ENCODE data around the gene KAZN. TPM values are rescaled to one million over a fixed set of nuclear protein-coding genes. Genes with fewer than 3 reads are reported as not detected.

Gene KAZN
- total RNA-seq, 1 donor from 2014 or later, result 9.4 TPM

DNA sequence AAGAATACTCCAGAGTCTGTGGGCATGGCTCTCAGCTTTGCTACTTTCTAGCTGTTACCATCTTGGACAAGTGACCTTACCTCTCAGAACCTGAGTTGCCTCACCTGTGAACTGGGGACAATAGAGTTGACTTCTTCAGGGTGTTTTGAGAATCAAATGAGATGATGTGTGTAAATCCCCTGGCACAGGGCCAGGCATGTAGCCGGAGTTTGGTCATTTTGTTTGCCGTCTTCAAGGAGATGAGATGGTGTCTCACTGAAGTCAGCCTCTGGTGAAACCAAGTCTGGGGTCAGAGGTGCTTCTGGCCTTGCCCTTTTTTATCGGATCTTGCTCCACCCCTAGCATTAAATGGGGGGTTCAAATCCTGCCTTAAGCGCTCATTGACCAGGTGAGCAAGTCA lies 405.9 kb downstream of the KAZN start:
- Histone ChIP-seq H3K9ac (ENCODE audit: low read length) (no peak overlapping the region), H3K4me2 (ENCODE audit: low read length) (no peak overlapping the region), H3K27ac (ENCODE audit: low read depth, low read length) (no peak overlapping the region), H4K20me1 (ENCODE audit: insufficient read depth, low read length) (peaks cover 10% of the 10 kb centered on the region), H3K4me3 (ENCODE audit: insufficient read depth, low read depth, low read length) (no peak overlapping the region), H3K79me2 (ENCODE audit: insufficient read depth, low read length) (no peaks in the 10 kb centered on the region), H3K27me3 (ENCODE audit: insufficient read depth, low read length) (no peaks in the 10 kb centered on the region), H3K4me1 (ENCODE audit: insufficient read depth, low read length) (peaks cover 4% of the 10 kb centered on the region), H3K36me3 (ENCODE audit: insufficient read depth, low read length) (no peaks in the 10 kb centered on the region), H2AFZ (ENCODE audit: low read depth, low read length) (no peak overlapping the region), H3K9me3 (ENCODE audit: insufficient read depth, low read depth, low read length) (no peaks in the 10 kb centered on the region)
- H3K36me3 Mint-ChIP-seq (ENCODE audit: low read depth, unreplicated experiment), result no peaks in the 10 kb centered on the region
- no peak for TF ChIP-seq EZH2 (IDR thresholded peaks at IDR 0.05; ENCODE audit: insufficient read depth, low read length)
- TF ChIP-seq, protein P1, sequence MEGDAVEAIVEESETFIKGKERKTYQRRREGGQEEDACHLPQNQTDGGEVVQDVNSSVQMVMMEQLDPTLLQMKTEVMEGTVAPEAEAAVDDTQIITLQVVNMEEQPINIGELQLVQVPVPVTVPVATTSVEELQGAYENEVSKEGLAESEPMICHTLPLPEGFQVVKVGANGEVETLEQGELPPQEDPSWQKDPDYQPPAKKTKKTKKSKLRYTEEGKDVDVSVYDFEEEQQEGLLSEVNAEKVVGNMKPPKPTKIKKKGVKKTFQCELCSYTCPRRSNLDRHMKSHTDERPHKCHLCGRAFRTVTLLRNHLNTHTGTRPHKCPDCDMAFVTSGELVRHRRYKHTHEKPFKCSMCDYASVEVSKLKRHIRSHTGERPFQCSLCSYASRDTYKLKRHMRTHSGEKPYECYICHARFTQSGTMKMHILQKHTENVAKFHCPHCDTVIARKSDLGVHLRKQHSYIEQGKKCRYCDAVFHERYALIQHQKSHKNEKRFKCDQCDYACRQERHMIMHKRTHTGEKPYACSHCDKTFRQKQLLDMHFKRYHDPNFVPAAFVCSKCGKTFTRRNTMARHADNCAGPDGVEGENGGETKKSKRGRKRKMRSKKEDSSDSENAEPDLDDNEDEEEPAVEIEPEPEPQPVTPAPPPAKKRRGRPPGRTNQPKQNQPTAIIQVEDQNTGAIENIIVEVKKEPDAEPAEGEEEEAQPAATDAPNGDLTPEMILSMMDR (IDR thresholded peaks at IDR 0.05; ENCODE audit: insufficient read depth, low read depth, low read length), result no peak
- DNase-seq (ENCODE audit: low read depth) (no peak), FAIRE-seq (no peak)
- no peak overlapping the region for H3K27ac Mint-ChIP-seq (ENCODE audit: unreplicated experiment)
- H3K4me1 Mint-ChIP-seq (ENCODE audit: low read depth, unreplicated experiment), result peaks cover 6% of the 10 kb centered on the region
- H3K4me3 Mint-ChIP-seq (ENCODE audit: unreplicated experiment), result no peak overlapping the region
- H3K9me3 Mint-ChIP-seq (ENCODE audit: unreplicated experiment), result no peaks in the 10 kb centered on the region
- H3K27me3 Mint-ChIP-seq (ENCODE audit: low read depth, unreplicated experiment), result peaks cover 3% of the 10 kb centered on the region

DNA sequence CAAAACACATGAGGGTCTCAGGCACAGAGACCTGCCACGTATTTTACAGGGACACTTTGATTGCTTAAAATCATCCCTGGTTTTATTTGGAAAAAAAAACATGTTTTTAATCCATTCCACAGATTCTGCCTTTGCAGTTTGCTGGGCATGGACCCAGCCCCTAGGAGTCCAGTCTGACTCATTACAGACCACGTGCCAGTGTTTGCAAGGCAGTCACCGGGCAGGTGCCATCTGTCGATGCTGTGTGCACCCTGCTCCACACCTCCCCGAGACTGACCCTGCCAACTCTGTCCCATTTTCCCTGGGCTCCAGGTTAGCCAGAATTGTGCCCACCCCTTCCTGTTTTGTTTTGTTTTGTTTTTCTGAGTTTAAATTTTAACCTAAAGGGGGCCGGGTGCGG lies 406.6 kb downstream of the KAZN start:
- Mint-ChIP-seq H3K4me3 (ENCODE audit: unreplicated experiment) (no peak overlapping the region), H3K27me3 (ENCODE audit: low read depth, unreplicated experiment) (peaks cover 3% of the 10 kb centered on the region), H3K36me3 (ENCODE audit: low read depth, unreplicated experiment) (no peaks in the 10 kb centered on the region), H3K9me3 (ENCODE audit: unreplicated experiment) (no peaks in the 10 kb centered on the region), H3K27ac (ENCODE audit: unreplicated experiment) (peak overlapping the region; percentile 34), H3K4me1 (ENCODE audit: low read depth, unreplicated experiment) (peaks cover 6% of the 10 kb centered on the region)
- H3K4me2 ChIP-seq (ENCODE audit: low read length), result no peak overlapping the region
- no peak overlapping the region for H3K27ac ChIP-seq (ENCODE audit: low read depth, low read length)
- TF ChIP-seq EZH2 (IDR thresholded peaks at IDR 0.05; ENCODE audit: insufficient read depth, low read length), result no peak
- TF ChIP-seq, protein P1 (IDR thresholded peaks at IDR 0.05; ENCODE audit: insufficient read depth, low read depth, low read length), result no peak
- FAIRE-seq (no peak), DNase-seq (ENCODE audit: low read depth) (peak; percentile 14)
- H2AFZ ChIP-seq (ENCODE audit: low read depth, low read length), result no peak overlapping the region
- H3K36me3 ChIP-seq (ENCODE audit: insufficient read depth, low read length), result no peaks in the 10 kb centered on the region
- H3K27me3 ChIP-seq (ENCODE audit: insufficient read depth, low read length), result no peaks in the 10 kb centered on the region
- H3K9me3 ChIP-seq (ENCODE audit: insufficient read depth, low read depth, low read length), result no peaks in the 10 kb centered on the region
- peaks cover 10% of the 10 kb centered on the region for H4K20me1 ChIP-seq (ENCODE audit: insufficient read depth, low read length)
- no peak overlapping the region for H3K9ac ChIP-seq (ENCODE audit: low read length)
- H3K4me1 ChIP-seq (ENCODE audit: insufficient read depth, low read length), result peaks cover 4% of the 10 kb centered on the region
- H3K4me3 ChIP-seq (ENCODE audit: insufficient read depth, low read depth, low read length), result no peak overlapping the region
- H3K79me2 ChIP-seq (ENCODE audit: insufficient read depth, low read length), result no peaks in the 10 kb centered on the region

DNA sequence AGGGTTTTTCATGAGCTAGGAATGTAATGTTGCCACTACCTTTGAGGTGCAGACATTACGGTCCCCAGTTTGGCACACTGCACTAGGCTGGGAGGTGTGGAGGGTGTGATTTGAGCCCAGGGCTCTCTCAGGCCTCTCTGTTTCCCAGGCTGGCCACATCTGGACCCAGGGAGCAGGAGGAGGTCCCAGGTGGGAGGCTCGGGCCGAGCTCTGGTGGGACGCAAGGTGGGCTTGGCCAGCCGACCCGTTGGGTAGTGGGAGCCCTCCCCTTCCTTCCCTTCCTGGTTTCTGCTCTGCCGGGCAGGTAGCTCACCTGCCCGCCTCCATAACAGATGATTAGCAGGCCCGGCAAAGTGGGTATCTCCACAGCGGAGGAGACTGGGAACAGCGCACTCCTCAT lies 408.9 kb downstream of the KAZN start:
- FAIRE-seq (no peak), DNase-seq (ENCODE audit: low read depth) (no peak)
- Histone ChIP-seq H3K79me2 (ENCODE audit: insufficient read depth, low read length) (no peaks in the 10 kb centered on the region), H3K4me1 (ENCODE audit: insufficient read depth, low read length) (peaks cover 4% of the 10 kb centered on the region), H3K9ac (ENCODE audit: low read length) (no peak overlapping the region), H3K27ac (ENCODE audit: low read depth, low read length) (no peak overlapping the region), H3K4me3 (ENCODE audit: insufficient read depth, low read depth, low read length) (no peak overlapping the region), H4K20me1 (ENCODE audit: insufficient read depth, low read length) (peaks cover 10% of the 10 kb centered on the region), H3K27me3 (ENCODE audit: insufficient read depth, low read length) (no peaks in the 10 kb centered on the region), H3K36me3 (ENCODE audit: insufficient read depth, low read length) (no peaks in the 10 kb centered on the region), H3K9me3 (ENCODE audit: insufficient read depth, low read depth, low read length) (no peaks in the 10 kb centered on the region), H3K4me2 (ENCODE audit: low read length) (no peak overlapping the region), H2AFZ (ENCODE audit: low read depth, low read length) (no peak overlapping the region)
- Mint-ChIP-seq H3K27me3 (ENCODE audit: low read depth, unreplicated experiment) (peaks cover 3% of the 10 kb centered on the region), H3K27ac (ENCODE audit: unreplicated experiment) (no peak overlapping the region), H3K4me3 (ENCODE audit: unreplicated experiment) (no peak overlapping the region), H3K9me3 (ENCODE audit: unreplicated experiment) (no peaks in the 10 kb centered on the region), H3K36me3 (ENCODE audit: low read depth, unreplicated experiment) (no peaks in the 10 kb centered on the region), H3K4me1 (ENCODE audit: low read depth, unreplicated experiment) (peaks cover 6% of the 10 kb centered on the region)
- TF ChIP-seq EZH2 (IDR thresholded peaks at IDR 0.05; ENCODE audit: insufficient read depth, low read length), result no peak
- TF ChIP-seq, protein P1 (IDR thresholded peaks at IDR 0.05; ENCODE audit: insufficient read depth, low read depth, low read length), result no peak
